CD4-positive, alpha-beta T cell treated with Interleukin-12 subunit alpha and Interleukin-12 subunit beta, for 1 hour (primary cell): ENCODE measurements around the gene SAP25.
"Not testable (repeated sequence)": the region's sequence is repeated elsewhere in the genome, so short reads cannot be mapped to it uniquely, and the experiment has no call there.

Experiments used
- DNase-seq: peaks from one replicate; pipeline ENCODE4 v3.0.0-alpha.2; 2020

Gene SAP25

DNA sequence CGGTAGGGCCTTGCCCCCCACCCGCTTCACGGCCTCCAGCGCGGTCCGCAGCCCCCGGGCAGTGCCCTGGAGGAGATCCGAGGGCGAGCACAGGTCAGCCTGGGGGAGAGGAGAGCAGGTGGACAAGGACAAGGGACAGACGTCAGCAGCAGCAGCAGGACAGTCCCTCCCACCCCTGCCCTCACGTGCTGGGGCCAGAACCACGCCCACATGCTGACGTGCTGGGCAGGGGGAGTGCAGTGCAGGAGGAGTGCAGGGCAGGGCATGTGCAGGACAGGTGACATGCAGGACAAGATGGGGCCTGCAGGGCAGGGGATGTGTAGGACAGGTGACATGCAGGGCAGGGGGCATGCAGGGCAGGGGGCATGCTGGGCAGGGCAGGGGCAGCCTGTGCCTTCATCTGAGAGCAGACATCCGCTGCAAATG, 1.5 kb upstream of the SAP25 start:
- no peak for DNase-seq

DNA sequence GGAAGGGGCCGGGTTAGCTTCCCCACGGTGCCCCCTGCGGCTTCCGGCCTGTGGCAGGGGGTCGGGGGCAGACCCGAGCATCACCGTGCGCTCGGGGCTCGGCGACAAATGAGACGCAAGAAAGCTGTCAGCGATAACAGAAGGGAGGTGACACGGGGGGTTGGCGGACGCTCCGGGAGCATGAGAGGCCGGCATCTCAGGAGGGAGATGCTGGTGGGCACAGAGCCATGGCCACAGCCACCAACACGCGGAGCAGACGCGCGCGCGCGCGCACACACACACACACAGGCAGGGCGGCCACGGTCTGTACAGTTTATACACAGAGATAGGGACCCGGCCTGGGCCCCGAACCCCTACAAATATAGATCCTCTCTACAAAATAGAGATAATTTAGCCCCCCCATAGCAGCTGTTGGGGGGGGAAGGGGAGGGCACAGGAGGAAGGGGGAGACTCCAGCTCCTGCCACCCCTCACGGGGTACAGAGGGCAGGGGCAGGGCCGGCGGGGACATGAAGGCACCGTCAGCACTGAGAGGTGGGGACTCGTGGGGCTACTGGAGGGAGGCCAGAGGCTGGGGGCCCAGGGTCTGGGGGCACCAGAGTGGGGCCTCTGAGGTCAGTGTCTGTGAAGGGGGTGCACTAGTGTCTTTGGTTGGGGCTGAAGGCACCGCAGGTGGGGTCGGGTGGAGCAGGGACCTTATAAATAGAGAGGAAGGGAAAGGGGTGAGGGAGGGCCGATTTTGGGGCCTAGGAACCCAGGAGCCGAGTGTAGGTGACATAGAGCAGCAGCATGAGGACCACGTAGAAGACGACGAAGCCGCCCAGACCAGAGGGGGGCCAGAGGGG, 884 bp upstream of the SAP25 start:
- DNase-seq: no peak

DNA sequence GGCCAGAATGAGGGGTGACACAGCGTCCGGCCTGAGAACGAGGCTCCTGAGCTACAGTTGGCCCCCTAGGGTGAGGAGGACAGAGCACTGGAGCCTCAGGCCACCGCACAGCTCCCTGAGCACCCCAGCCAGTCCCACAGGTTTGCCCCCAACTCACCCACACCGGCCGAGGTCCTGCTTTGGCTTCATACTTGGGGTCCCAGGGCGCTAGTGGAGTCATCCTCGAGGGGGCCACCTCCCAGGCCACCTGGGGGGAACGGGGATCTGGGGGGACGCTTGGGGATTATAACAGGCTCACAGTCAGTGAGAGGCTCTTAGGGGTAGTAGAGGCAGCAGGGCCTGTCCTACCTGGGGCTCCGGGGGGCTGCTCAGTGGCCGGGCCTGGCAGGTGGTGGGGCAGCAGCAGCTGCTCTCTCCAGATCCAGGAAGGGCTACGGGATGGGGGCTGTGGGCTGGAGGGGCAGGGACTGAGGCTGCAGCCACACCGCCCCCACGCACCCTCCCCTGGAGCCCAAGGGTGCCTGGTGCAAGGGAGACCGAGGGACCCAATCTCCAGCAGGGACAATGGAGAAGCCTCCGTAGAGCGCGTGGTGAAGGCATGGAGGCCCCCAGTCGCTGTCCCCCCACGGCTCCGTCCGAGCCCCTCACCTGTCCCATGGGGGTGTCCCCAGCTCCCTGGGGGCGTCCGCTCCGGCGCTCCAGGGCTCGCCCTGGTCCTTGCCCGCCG, 588 bp downstream of the SAP25 start:
- DNase-seq: no peak

DNA sequence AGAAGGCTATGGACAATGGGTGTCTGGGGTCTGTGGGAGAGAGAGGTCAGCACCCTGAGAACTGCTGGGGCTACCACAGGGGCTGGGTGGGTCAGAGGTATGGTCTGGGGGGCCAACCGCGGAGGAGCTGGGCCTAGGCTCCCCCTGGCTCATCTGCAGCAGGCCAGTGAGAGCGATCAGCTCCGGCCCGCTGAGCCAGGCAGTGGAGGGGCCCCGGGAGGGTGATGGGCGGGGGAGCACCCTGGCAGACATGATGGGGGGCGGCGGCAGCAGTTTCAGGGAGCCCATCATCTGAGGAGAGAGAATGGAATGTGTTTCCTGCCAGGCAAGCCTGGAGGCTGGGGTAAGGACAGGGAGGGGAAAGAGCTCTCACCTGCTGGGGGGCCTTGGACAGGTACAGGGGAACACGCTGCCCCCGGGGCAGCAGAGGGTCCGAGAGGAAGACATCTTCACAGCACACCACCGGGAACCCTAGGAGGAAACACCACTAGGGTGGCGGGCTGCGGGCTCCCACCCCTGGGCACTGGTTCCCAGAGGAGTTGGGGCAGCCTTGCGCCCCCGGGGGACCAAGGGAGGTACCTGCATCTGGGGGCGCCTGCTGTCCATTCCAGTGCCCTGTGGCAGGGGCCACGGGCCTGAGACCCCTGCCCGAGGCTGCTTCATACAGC, 1.3 kb downstream of the SAP25 start:
- DNase-seq: no peak

DNA sequence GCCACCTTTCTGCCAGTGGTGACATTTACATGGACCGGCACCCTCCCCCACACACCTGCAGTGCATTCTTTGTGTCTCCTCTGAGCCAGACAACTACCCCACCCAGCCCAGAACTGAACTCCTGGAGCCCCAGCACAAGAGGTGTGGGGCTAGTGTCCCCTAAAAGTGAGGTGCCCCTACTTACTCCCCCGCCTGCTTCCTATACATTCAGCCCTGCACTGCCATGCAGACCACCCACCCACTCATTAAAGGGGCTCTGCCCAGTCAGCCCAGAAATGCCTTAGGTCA, 1.9 kb downstream of the SAP25 start:
- DNase-seq: no peak

DNA sequence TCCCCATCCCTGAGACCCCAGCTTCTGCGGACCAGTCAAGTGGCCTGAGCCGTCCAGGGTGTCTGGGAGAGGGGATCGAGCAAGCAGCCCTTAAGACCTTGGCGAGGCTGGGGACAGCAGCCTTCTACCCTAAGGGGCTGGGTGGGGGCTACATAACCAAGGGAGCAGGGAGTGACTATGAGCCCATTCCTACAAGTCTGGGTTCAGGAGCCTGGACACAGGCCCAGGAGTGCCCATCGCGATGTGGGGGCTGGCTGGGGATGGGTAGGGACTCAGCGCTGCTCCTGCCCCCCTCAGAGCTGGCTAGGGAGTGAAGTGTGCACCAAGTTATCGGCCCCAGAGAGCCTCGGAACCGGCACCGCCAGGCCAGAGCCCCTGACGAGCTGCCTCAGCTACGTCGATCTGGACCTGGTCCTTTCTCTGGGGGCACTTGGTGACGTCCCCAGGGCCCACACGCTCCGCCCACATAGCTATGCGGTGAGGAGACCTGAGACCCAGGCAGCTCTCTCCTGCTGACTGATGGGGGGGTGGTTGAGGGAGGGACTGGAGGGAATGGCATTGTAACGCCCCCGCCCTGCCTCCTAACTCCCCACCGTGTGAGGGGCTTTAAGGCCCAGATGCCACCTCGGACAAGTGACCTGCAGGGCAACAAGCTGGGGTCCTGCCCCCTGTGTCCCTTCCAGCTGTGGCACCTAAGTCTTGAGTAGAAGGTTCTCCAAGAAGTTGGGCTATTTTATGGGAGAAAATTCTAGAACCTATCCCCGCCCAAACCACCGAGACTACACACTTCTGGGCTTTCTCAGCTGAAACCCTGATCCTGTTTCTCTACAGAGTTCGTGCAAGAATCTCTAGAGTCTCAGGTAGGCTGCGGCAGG, 2.5 kb downstream of the SAP25 start:
- DNase-seq: no peak

DNA sequence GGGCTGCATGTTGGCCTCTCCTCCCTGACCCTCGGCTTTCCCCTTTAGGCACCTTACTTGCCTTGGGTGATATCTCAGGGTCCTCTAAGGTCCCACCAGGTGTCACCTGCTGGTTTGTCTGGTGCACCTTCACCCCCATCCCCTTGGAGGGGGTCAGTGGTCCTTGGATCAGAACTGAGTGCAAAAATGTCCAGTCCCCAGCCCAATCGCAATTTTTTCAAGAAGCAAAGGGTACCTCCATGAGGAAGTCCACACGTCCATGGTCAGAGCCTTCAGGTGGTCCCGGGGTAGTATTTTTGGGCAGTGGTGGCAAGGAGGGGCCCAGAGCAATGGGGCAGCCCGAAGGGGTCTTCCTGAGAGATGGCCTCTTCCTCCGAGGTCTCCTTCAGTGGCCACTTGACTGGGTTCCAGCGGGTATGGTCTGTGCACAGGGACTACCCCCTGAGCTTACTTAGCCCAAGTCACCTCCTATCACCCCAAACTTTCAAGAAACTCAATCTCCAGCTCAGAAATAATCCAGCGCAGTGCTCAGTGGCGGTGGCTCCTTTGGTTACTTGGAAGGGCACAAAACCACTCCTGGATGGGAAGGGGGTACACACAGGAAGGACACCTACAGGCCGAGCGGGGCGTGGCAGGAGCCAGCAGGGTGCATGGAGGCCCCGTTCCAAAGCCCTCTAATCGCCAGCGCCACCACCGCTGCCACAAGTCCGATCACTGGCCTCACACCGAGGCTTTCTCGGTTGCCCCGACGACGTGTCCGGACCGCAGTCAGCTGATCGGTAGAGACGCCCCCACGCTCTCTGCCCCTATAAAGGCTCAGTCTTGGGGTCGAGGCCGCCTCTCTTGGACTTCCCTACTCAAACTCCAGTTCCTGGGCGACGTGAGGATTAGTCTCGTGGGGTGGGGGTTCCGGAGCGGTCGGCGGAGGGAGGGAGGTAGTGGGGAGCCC, 4.5 kb downstream of the SAP25 start:
- peak; percentile 57 for DNase-seq

DNA sequence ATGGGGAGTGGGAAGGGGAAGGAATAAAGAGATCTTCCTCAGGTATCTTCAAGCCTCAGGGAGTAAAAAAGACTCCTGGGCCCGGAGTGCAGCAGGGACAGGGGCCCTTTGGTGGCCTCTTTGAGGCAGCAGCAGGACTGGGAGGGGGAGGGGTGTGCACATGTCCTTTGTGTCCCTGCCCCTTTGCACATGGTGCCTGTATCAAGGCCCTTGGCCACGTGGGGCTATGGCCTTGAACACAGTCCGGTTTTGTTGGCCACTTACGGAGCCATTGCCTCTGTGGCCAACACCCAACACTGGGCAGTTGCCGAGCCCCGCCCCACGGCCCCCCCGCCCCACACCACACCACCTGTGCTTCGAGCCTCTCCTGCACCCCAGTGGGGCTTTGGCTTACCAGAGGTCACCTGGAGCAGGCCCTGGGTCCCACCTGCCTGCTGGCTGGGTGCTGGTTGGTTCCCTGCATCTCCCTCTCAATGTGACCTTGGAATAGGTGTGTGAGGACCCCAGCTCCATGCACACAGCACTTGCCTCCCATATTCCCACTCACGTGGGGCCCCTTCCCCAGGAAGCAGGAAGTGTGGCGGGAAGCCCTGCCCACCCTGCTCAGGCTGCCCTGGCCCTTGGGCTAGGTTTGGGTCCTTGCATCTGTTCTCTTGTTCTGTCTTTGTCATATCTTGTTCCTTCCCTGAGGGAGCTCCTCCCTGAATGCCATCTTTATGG, 5.4 kb downstream of the SAP25 start:
- DNase-seq: no peak

DNA sequence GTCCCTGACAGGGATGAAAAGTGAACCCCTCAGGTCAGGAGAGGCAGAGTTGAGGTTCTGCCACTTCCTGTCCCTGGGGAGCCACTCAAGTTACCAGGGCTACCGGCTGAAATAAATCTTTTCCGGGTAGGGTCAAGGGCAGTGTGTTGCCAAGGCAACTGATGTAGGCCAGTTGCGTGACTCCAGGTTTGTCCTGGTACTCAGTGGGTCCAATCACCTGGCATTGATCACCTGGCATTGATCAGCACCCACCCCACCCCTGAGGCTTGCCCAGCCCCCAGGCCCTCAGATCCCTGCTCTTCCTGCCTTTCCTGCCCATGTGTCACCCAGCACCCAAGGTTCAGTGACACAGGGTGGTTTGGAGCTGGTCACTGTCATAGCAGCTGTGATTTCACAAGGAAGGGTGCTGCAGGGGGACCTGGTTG, 5.9 kb downstream of the SAP25 start:
- no peak for DNase-seq

DNA sequence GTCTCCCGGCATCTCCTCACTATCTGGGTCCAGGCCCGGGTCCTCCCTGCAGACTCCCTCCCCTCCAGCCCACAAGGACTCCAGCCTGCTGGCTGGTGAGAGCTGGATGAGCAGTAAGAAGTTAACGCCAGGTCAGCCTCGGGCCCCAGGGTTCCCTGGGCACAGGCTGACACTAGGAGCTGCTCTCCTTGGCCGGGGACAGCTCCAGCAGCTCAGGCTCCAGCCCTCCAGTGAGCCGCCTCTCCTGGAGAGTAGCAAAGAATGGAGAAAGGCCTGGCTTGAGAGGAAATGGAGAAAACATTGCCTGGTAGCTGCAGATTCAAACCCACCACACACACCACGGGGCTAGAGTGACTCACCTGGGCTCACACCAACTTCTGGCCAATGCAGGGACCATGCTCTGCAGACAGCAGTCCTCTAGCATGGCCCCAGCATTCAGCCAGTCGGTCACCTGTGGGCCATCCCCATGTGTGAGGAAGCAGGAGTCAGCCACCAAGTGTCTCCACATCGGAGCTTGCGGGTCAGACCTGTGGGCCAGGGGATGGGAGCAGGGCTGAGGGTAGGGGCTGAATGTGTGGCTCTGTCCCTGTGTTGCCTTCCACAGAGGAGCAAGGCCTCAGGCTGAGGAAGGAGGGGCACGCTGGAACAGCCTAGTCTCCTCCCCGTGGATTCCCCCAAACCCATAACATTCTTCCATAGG, 6.5 kb downstream of the SAP25 start:
- DNase-seq: no peak

DNA sequence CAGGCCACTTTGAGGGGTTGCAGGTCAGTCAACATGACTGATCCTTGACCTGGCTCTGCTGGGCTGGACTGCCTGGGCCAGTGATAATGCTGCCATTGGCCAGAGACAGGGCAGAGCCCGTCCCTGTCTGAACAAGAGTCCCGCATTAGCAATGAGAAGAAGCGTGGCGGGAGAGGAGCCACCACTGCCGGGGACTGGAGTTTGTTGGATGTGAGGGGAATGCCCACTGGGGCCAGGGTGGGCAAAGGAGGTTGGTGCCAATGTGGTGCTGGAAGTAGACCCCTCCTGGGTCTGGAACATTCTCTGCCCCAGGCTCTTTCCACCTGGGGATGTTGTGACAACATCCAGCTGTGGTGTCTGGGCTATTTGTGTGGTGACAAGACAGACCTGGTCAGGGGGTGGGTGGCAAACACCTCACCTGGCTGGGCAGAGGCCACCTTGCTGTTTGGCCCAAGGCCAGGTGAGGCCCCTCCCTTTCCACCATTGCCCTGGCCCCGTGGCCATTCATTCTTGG, 7.6 kb downstream of the SAP25 start:
- DNase-seq: no peak

DNA sequence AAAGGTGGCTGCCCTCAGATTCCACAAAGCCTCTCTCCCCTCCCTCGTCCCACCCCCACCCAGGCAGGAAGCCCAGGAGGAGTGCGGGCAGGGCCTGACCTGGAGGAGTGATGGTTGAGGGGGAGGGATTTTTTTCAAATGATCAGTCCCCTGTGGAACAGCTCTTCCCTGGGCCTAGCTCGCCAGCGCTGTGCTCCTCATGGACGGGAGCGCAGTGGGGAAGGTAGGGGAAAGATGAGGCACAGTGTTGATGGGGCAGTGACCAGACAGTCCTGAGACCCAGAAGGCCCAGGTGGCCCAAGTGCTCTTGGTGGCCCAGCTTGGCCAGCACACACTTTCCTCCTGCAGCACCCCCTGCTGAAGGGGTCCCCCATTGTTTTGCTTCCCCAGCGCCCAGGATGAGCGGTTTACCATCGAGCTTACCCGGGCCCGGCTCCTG, 8.5 kb downstream of the SAP25 start:
- DNase-seq: no peak

DNA sequence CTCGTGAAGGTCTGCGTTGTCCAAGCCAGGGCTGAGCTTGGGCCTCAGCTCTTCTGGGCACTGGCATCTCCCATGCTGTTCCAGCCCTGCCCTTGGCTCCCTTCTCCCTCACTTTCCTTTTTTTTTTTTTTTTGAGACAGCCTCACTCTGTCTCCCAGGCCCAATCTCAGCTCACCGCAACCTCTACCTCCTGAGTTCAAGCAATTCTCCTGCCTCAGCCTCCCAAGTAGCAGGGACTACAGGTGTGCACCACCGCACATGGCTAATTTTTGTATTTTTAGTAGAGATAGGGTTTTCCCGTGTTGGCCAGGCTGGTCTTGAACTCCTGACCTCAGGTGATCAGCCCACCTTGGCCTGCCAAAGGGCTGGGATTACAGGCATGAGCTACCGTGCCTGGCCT, 9.3 kb downstream of the SAP25 start:
- not testable (repeated sequence) for DNase-seq

DNA sequence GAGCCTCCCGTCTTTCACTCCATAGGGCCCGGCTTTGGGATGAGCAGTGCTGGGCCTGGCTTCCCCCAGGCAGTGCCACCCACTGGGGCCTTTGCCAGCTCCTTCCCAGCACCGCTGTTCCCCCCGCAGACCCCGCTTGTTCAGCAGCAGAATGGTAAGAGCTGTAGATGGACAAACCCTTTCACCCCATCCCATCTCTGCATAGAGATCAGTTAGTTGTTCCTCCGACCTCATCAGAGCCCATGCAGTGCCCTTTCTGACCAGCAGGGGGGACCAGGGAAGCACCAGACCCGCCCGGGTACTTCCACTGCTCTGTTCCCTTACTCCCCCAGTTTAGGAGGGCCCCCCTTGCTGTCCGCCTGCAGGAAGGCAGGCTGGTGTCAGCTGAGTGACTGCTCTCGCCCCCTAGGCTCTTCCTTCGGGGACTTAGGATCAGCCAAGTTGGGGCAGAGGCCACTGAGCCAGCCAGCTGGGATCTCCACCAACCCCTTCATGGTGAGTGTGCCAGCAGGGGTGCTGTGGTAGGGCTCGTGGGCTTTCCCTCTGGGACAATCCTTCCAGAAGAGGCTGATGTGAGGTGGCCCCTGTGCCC, 9.8 kb downstream of the SAP25 start:
- peak; percentile 85 for DNase-seq

DNA sequence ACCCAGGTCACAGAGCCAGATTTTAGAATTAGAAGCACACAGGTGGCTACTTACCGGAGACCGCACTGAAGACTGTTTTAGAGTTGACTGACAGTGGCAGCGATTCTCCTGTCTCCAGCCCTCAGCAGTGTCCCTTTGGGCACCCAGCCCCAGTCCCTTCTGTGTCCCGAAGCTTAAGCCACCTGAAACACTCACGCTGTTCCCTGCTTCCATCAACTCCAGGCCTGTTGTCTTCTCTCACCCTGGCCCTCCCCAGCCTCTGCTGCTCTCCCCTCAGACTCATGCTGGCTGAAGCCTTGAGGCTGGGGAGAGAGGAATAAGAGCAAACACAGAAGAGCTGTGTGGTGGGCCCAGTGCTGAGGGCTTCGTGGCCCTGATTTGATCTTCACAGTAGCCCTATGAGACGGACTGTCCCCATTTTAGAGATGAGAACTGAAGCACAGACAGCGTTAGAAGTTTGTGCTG, 10.6 kb downstream of the SAP25 start:
- DNase-seq: no peak

DNA sequence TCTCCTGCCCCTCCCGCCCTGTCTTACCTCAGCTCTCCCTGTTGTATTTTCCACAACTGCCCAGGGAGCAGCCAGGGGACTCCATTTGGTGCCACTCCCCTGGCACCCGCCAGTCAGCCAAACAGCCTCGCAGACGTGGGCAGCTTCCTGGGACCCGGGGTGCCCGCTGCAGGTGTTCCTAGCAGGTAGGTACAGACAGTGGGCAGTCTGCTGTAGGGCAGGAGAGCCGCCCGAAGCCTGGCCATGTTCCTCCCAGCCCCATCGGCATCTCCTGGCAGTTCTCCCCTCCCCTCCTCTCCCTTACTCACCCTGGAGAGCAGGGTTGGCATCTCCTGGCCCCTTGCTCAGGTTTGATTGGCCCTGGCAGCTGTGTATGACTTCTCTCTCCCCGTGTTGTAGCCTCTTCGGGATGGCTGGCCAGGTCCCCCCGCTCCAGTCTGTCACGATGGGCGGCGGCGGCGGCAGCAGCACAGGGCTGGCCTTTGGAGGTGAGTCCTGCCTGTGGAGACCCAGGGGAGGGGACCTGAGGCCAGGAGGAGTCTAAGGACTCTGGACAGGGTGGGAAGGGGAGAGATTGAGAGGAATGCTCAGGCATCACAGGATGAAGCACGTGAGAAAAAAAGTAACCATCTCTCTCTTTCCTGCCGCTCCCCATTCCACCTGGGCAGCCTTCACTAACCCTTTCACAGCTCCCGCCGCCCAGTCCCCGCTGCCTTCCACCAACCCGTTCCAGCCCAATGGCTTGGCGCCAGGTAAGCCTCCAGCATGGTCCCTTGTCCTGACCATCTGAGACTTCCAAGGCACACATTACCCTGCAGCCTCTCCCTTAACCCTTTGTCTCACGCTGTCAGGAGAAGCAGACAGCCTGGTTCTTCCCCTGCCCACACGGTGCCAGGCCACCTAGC, 11.3 kb downstream of the SAP25 start:
- no peak for DNase-seq

DNA sequence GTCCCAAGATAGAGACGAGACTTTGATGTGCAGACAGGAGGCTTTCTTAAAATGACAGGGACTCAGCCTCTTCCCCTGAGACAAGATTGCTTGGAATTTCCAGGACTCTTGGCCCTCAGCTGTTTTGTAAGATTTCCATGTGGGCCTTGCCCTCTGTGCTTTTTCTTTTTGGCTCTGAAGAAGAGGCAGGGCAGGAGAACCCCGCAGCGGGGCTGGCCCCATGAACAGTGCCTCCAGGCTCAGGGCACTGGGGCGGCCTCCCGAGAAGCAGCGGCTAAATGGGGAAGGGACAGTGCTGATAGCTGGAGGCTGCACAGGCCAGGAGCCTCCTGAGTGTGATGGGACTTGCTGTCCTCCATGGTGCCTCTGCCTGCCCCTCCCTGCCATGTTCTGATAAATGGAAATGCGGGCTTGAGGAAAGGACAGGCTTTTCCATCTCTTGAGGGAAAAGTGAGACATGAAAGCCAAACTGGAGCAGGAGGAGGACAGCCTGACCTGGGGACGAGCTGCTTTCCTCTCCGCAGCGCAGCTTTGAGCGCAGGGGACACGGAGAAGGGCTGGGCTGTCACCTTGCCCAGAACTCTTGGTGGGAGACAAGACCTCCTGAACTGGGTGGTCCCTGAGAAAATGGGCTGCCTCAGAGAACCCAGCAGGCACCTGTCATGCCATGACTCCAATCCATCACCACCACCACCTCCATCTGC, 12.1 kb downstream of the SAP25 start:
- DNase-seq: no peak

DNA sequence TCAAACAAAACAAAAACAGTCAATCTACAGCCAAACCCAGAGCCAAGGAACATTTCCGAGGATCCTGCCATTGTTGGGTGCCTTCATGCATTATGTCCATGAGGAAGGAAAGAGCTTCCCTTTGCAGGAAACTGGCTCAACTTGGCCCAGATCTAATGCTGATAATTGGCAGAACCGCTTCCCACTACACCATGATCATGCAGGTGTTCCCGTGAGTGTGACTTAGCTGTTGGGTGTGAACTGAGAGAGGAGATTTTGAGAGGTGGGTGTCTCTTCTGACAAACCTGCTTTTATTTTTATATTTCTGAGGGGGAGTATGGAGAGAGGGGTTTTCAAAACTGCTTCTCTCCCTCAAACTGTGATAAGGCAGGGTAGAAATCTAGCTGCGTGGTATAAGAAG, 14.6 kb downstream of the SAP25 start:
- DNase-seq: no peak
